ENCODE results near the gene MAMDC2.

Gene MAMDC2

GRCh38 chr9:70045452-70045851 is 1.8 kb downstream of the MAMDC2 start:
- FAIRE-seq (no peak), DNase-seq (ENCODE audit: insufficient read length, low spot score) (no peak)
- TF ChIP-seq POLR2A (IDR thresholded peaks at IDR 0.05; ENCODE audit: low read depth, low read length), result no peak

- no peak for FAIRE-seq
- no peak for TF ChIP-seq POLR2A (IDR thresholded peaks at IDR 0.05; ENCODE audit: low read depth, low read length)
- no peak for DNase-seq (ENCODE audit: insufficient read length, low spot score)
These were observed 2.8 kb downstream of the MAMDC2 start for GRCh38 chr9:70046274-70047070.

GRCh38 chr9:70049236-70049635 is 5.6 kb downstream of the MAMDC2 start:
- FAIRE-seq (peak; percentile 76), DNase-seq (ENCODE audit: insufficient read length, low spot score) (peak; percentile 63)
- TF ChIP-seq POLR2A (IDR thresholded peaks at IDR 0.05; ENCODE audit: low read depth, low read length), result no peak

GRCh38 chr9:70049672-70050271 is 6.1 kb downstream of the MAMDC2 start:
- no peak for FAIRE-seq
- no peak for TF ChIP-seq POLR2A (IDR thresholded peaks at IDR 0.05; ENCODE audit: low read depth, low read length)
- DNase-seq (ENCODE audit: insufficient read length, low spot score), result no peak

- TF ChIP-seq POLR2A (IDR thresholded peaks at IDR 0.05; ENCODE audit: low read depth, low read length), result no peak
- no peak for DNase-seq (ENCODE audit: insufficient read length, low spot score)
- no peak for FAIRE-seq
These were observed 9.1 kb downstream of the MAMDC2 start for GRCh38 chr9:70052768-70053167.

- FAIRE-seq (peak; percentile 93), DNase-seq (ENCODE audit: insufficient read length, low spot score) (peak; percentile 61)
- TF ChIP-seq POLR2A (IDR thresholded peaks at IDR 0.05; ENCODE audit: low read depth, low read length), result no peak
These were observed 10.2 kb downstream of the MAMDC2 start for GRCh38 chr9:70053864-70054263.

GRCh38 chr9:70054521-70054920 is 10.9 kb downstream of the MAMDC2 start:
- FAIRE-seq, result no peak
- no peak for TF ChIP-seq POLR2A (IDR thresholded peaks at IDR 0.05; ENCODE audit: low read depth, low read length)
- DNase-seq (ENCODE audit: insufficient read length, low spot score), result no peak

GRCh38 chr9:70055406-70056210 is 12.0 kb downstream of the MAMDC2 start:
- FAIRE-seq (no peak), DNase-seq (ENCODE audit: insufficient read length, low spot score) (no peak)
- no peak for TF ChIP-seq POLR2A (IDR thresholded peaks at IDR 0.05; ENCODE audit: low read depth, low read length)

GRCh38 chr9:70056211-70056944 is 12.7 kb downstream of the MAMDC2 start:
- TF ChIP-seq POLR2A (IDR thresholded peaks at IDR 0.05; ENCODE audit: low read depth, low read length), result no peak
- DNase-seq (ENCODE audit: insufficient read length, low spot score), result no peak
- no peak for FAIRE-seq

- DNase-seq (ENCODE audit: insufficient read length, low spot score) (no peak), FAIRE-seq (no peak)
- no peak for TF ChIP-seq POLR2A (IDR thresholded peaks at IDR 0.05; ENCODE audit: low read depth, low read length)
These were observed 15.0 kb downstream of the MAMDC2 start for GRCh38 chr9:70058569-70059116.

- no peak for TF ChIP-seq POLR2A (IDR thresholded peaks at IDR 0.05; ENCODE audit: low read depth, low read length)
- FAIRE-seq (no peak), DNase-seq (ENCODE audit: insufficient read length, low spot score) (no peak)
These were observed 16.7 kb downstream of the MAMDC2 start for GRCh38 chr9:70060148-70060882.

GRCh38 chr9:70060883-70061507 is 17.3 kb downstream of the MAMDC2 start:
- no peak for DNase-seq (ENCODE audit: insufficient read length, low spot score)
- TF ChIP-seq POLR2A (IDR thresholded peaks at IDR 0.05; ENCODE audit: low read depth, low read length), result no peak
- no peak for FAIRE-seq
